HEK293 (cell line): Measurements from ENCODE around the gene ANTXR2.

Experiments used
- CTCF ChIA-PET: fragments of 350-600 bp; formaldehyde crosslinking; extraction: SDS; loops from one replicate; lab custom pipeline; 2021; ENCODE audit warnings: antibody characterized with exemption; lab: Yijun Ruan, JAX
- POLR2A ChIA-PET: fragments of 300-600 bp; formaldehyde crosslinking; extraction: SDS; loops from one replicate; lab custom pipeline; 2020; ENCODE audit warnings: antibody characterized with exemption, inconsistent platforms; lab: Yijun Ruan, JAX
- H3K27ac ChIP-seq: fragments of 200-500 bp; sonication (Bioruptor generic); 2 replicates; pipeline ENCODE4 v1.5.1; 2014; ENCODE audit warnings: low read depth, low read length, control low read depth, inconsistent platforms; ENCODE audit errors: extremely low read depth
- H3K36me3 ChIP-seq, 2 experiments: fragments of 200-500 bp in 1 of 2; sonication (Bioruptor generic) in 1 of 2; 1 replicate in 1 of 2; 2 replicates in 1 of 2; pipeline ENCODE4 v1.5.1; 2014 to 2017; ENCODE audit warnings: inconsistent platforms in 2 of 2, low read length in 2 of 2; ENCODE audit not compliant: control insufficient read depth in 2 of 2, insufficient read depth in 1 of 2
- H3K4me1 ChIP-seq: fragments of 200-500 bp; sonication (Bioruptor generic); 2 replicates; pipeline ENCODE4 v1.5.1; 2014; ENCODE audit warnings: mild to moderate bottlenecking, low read length, inconsistent platforms; ENCODE audit not compliant: control insufficient read depth, insufficient read depth
- H3K4me3 ChIP-seq: 2 replicates; pipeline ENCODE4 v1.5.1; 2011; ENCODE audit warnings: low read depth, mild to moderate bottlenecking, control low read depth, low read length, moderate library complexity
- H3K9me3 ChIP-seq: fragments of 200-500 bp; sonication (Bioruptor generic); 2 replicates; pipeline ENCODE4 v1.5.1; 2014; ENCODE audit warnings: low read depth, low read length, inconsistent platforms; ENCODE audit not compliant: control insufficient read depth, insufficient read depth
- BCL11B ChIP-seq: fragments of 450-650 bp; formaldehyde crosslinking; IDR thresholded peaks from 2 replicates; pipeline ENCODE4 v1.5.1; 2016; ENCODE audit warnings: low read depth, missing biosample characterization, missing genetic modification characterization
- BCL6B ChIP-seq: fragments of 450-650 bp; formaldehyde crosslinking; IDR thresholded peaks from 2 replicates; pipeline ENCODE4 v1.5.1; 2017; ENCODE audit warnings: missing biosample characterization, missing genetic modification characterization
- HOXC10 ChIP-seq: sonication (generic); formaldehyde crosslinking; IDR thresholded peaks from 2 replicates; pipeline ENCODE4 v1.8.1; 2023; ENCODE audit warnings: mild to moderate bottlenecking, missing genetic modification reagents
- PATZ1 ChIP-seq: fragments of 450-650 bp; formaldehyde crosslinking; IDR thresholded peaks from 2 replicates; pipeline ENCODE4 v1.5.1; 2016; ENCODE audit warnings: missing biosample characterization, missing genetic modification characterization
- PRDM10 ChIP-seq: fragments of 450-650 bp; formaldehyde crosslinking; IDR thresholded peaks from 2 replicates; pipeline ENCODE4 v1.5.1; 2016; ENCODE audit warnings: missing biosample characterization, missing genetic modification characterization
- ZBTB26 ChIP-seq: fragments of 450-650 bp; formaldehyde crosslinking; optimal IDR thresholded peaks from 2 replicates; pipeline ENCODE3; 2016; ENCODE audit warnings: missing biosample characterization, mild to moderate bottlenecking, missing genetic modification characterization
- ZBTB44 ChIP-seq: fragments of 450-650 bp; IDR thresholded peaks from 2 replicates; pipeline ENCODE4 v1.5.1; 2018; ENCODE audit warnings: missing biosample characterization, mild to moderate bottlenecking, missing genetic modification characterization
- ZFP41 ChIP-seq: fragments of 450-650 bp; formaldehyde crosslinking; IDR thresholded peaks from 2 replicates; pipeline ENCODE4 v1.5.1; 2016; ENCODE audit warnings: missing biosample characterization, missing genetic modification characterization, borderline replicate concordance
- ZNF112 ChIP-seq: fragments of 450-650 bp; formaldehyde crosslinking; IDR thresholded peaks from 2 replicates; pipeline ENCODE4 v1.5.0; 2017; ENCODE audit warnings: missing biosample characterization, missing genetic modification characterization
- ZNF148 ChIP-seq: fragments of 450-650 bp; formaldehyde crosslinking; IDR thresholded peaks from 2 replicates; pipeline ENCODE4 v1.5.0; 2017; ENCODE audit warnings: missing biosample characterization, missing genetic modification characterization, borderline replicate concordance
- ZNF18 ChIP-seq: fragments of 450-650 bp; formaldehyde crosslinking; IDR thresholded peaks from 2 replicates; pipeline ENCODE4 v1.5.1; 2016; ENCODE audit warnings: missing biosample characterization, missing genetic modification characterization
- ZNF23 ChIP-seq: fragments of 450-650 bp; formaldehyde crosslinking; IDR thresholded peaks from 2 replicates; pipeline ENCODE4 v1.5.1; 2016; ENCODE audit warnings: missing biosample characterization, missing genetic modification characterization, borderline replicate concordance
- ZNF548 ChIP-seq: fragments of 450-650 bp; formaldehyde crosslinking; IDR thresholded peaks from 2 replicates; pipeline ENCODE4 v1.5.1; 2016; ENCODE audit warnings: missing biosample characterization, missing genetic modification characterization
- ZNF768 ChIP-seq: fragments of 450-650 bp; formaldehyde crosslinking; IDR thresholded peaks from 2 replicates; pipeline ENCODE4 v1.5.1; 2018; ENCODE audit warnings: missing biosample characterization, mild to moderate bottlenecking, missing genetic modification characterization
- ZSCAN23 ChIP-seq: fragments of 450-650 bp; formaldehyde crosslinking; IDR thresholded peaks from 2 replicates; pipeline ENCODE4 v1.5.1; 2016; ENCODE audit warnings: missing biosample characterization, missing genetic modification characterization

ANTXR2 gene

GRCh38 chr4:79996851-79997250 is 76.2 kb downstream of the ANTXR2 start:
- ChIA-PET POLR2A (no interaction called here), CTCF (no interaction called here)
- TF ChIP-seq PATZ1 (tag by site-specific recombination) = no peak
- TF ChIP-seq ZNF768 = no peak
- TF ChIP-seq ZNF148 (tag by site-specific recombination) = no peak
- TF ChIP-seq HOXC10 (CRISPR knock-in tag) = no peak
- TF ChIP-seq ZNF112 (tag by site-specific recombination) = no peak
- TF ChIP-seq ZSCAN23 (tag by site-specific recombination) = no peak
- no peak for TF ChIP-seq ZBTB44 (tag by site-specific recombination)
- no peak for TF ChIP-seq ZNF23 (tag by site-specific recombination)
- TF ChIP-seq ZNF18 (tag by site-specific recombination) = no peak
- TF ChIP-seq PRDM10 (tag by site-specific recombination) = no peak
- no peak for TF ChIP-seq BCL11B
- Histone ChIP-seq H3K9me3 (no peaks in the 10 kb centered on the region), H3K36me3 (no peaks in the 10 kb centered on the region), H3K4me1 (no peaks in the 10 kb centered on the region), H3K4me3 (no peak overlapping the region), H3K27ac (no peak overlapping the region)

- H3K4me1 ChIP-seq = no peaks in the 10 kb centered on the region
- ChIA-PET POLR2A (no interaction called here), CTCF (no interaction called here)
- H3K27ac ChIP-seq = no peak overlapping the region
- H3K4me3 ChIP-seq = no peak overlapping the region
- no peak for TF ChIP-seq BCL6B (tag by site-specific recombination)
- TF ChIP-seq ZBTB26 (tag by site-specific recombination) = no peak
- no peak for TF ChIP-seq ZNF548
- no peak for TF ChIP-seq ZFP41
- TF ChIP-seq, all 188 proteins: peak for 0
- Histone ChIP-seq H3K36me3 (no peaks in the 10 kb centered on the region), H3K9me3 (no peaks in the 10 kb centered on the region)
These were observed 79.6 kb downstream of the ANTXR2 start for GRCh38 chr4:79993476-79993875.
